ENCODE data around the gene ELF4.

GRCh38 chrX:130055103-130055502 is 55.2 kb downstream of the ELF4 start:
- no peak for TF ChIP-seq POLR2AphosphoS5 (IDR thresholded peaks at IDR 0.05; ENCODE audit: low read depth)
- no peak for TF ChIP-seq CTCF (conservative IDR thresholded peaks at IDR 0.05; ENCODE audit: low read depth in 2 of 2)
- TF ChIP-seq EZH2 (IDR thresholded peaks at IDR 0.05; ENCODE audit: low read depth, unreplicated experiment), result no peak
- no peak for TF ChIP-seq EZH2phosphoT487 (IDR thresholded peaks at IDR 0.05; ENCODE audit: unreplicated experiment)
- TF ChIP-seq JUNB (IDR thresholded peaks at IDR 0.05; ENCODE audit: unreplicated experiment), result no peak
- no peak for TF ChIP-seq CREB1 (CRISPR knock-in tag; IDR thresholded peaks at IDR 0.05; ENCODE audit: low read depth)
- no peak for TF ChIP-seq REST (IDR thresholded peaks at IDR 0.05; ENCODE audit: unreplicated experiment)
- TF ChIP-seq NANOG (IDR thresholded peaks at IDR 0.05; ENCODE audit: borderline replicate concordance), result no peak
- TF ChIP-seq ZNF114 (CRISPR knock-in tag; IDR thresholded peaks at IDR 0.05), result no peak
